Kidney (tissue), 14 donors: ENCODE results near the gene ITPR2. TPM values are rescaled to one million over a fixed set of nuclear protein-coding genes. Genes with fewer than 3 reads are reported as not detected.

Source experiments
- DNase-seq, 5 donors: peaks; one replicate each; pipeline ENCODE4 v3.0.0-alpha.2; 2013 to 2020
- FAIRE-seq: peaks from 2 replicates; lab custom pipeline; 2012; peaks lifted over from hg19 to GRCh38; lab: Jason Lieb, UNC
- H3K27ac ChIP-seq, 2 donors: one replicate each; pipeline ENCODE4 v1.7.0; 2013; ENCODE audit warnings: low read depth in 2 of 2, low read length in 2 of 2, inconsistent platforms in 1 of 2
- H3K27me3 ChIP-seq: one replicate; pipeline ENCODE4 v1.7.1; 2013; ENCODE audit warnings: low read length, inconsistent platforms; ENCODE audit not compliant: control insufficient read depth, insufficient read depth
- H3K36me3 ChIP-seq, 3 donors: one replicate each; pipeline versions ENCODE4 v1.7.0 to v1.7.1; 2013; ENCODE audit warnings: low read length in 3 of 3, control low read depth in 1 of 3, inconsistent platforms in 1 of 3; ENCODE audit not compliant: insufficient read depth in 3 of 3, control insufficient read depth in 2 of 3
- H3K4me1 ChIP-seq, 3 donors: one replicate each; pipeline versions ENCODE4 v1.7.0 to v1.7.1; 2013; ENCODE audit warnings: low read length in 3 of 3, inconsistent platforms in 1 of 3, low read depth in 1 of 3; ENCODE audit not compliant: control insufficient read depth in 2 of 3, insufficient read depth in 2 of 3
- H3K4me3 ChIP-seq, 3 donors: one replicate each; pipeline versions ENCODE4 v1.7.0 to v1.8.1; 2013; ENCODE audit warnings: low read length in 3 of 3, control low read depth in 1 of 3, inconsistent platforms in 1 of 3
- H3K9ac ChIP-seq, 3 donors: one replicate each; pipeline versions ENCODE4 v1.7.0 to v1.7.1; 2013; ENCODE audit warnings: low read length in 3 of 3, control low read depth in 1 of 3, inconsistent platforms in 1 of 3
- H3K9me3 ChIP-seq, 3 donors: one replicate each; pipeline versions ENCODE4 v1.7.0 to v1.7.1; 2013; ENCODE audit warnings: low read length in 3 of 3, control low read depth in 1 of 3, inconsistent platforms in 1 of 3; ENCODE audit not compliant: control insufficient read depth in 2 of 3, insufficient read depth in 1 of 3
- intact Hi-C: fragments of 100-400 bp; cut with DNase I; formaldehyde crosslinking; loops from one replicate; pipeline ENCODE4 v1.11.1; 2022
- polyA plus RNA-seq: library from polyadenylated mRNA; stranded (reverse); fragments of 350-450 nt; fragmentation: Illumina TruSeq; extraction: RNeasy Lipid Tissue Mini Kit (QIAGEN cat#74804); gene quantifications from one replicate; pipeline ENCODE4 v1.2.3, GENCODE V29; 2014; ENCODE audit warnings: low read depth, low replicate concordance; ENCODE audit not compliant: insufficient read depth
- total RNA-seq: library from RNA; stranded (reverse); fragmentation: NEBNext Ultra II Directional; extraction: Animal tissue kit (Norgen Biotek cat#: 25700); gene quantifications from one replicate; pipeline ENCODE4 v1.2.1, GENCODE V29; 2021
- TF ChIP-seq, protein P1 (sequence below): IDR thresholded peaks from 3 replicates; pipeline ENCODE4 v1.5.1; 2012; ENCODE audit warnings: mild to moderate bottlenecking, moderate library complexity, borderline replicate concordance; ENCODE audit not compliant: insufficient read depth; ENCODE audit errors: extremely low read depth
- donor health status: control.
- donor health status: control.
- donor health status: control.
- donor health status: control.
- donor health status: control.
- donor health status: DM: yes; HTN: yes; CAD: no.
- donor health status: Normal renal cell carcinoma (clear cell type).

Gene ITPR2
- total and polyA plus RNA-seq, 2 donors from 2014 or later, result 5.7 to 56.9 TPM

DNA sequence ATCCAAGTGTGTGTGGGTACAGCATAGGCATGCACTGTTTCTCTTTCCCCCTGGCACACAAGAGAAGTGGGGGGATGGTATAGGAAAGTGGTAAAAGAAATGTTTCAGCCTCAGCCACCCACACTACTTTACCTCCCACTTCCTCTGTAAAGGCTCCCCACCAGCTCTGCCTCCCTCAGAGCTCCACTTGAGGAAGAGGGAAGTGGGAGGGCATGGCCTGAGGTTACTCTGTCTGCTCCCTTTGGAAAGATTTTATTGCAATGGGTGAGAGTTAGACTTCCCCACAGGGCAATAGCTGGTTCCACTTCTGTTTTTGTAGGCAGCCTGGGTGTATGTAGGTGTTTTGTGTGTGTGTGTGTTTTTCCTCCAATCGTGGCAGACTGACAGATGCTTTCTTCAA lies 492.3 kb downstream of the ITPR2 start:
- TF ChIP-seq, protein P1, sequence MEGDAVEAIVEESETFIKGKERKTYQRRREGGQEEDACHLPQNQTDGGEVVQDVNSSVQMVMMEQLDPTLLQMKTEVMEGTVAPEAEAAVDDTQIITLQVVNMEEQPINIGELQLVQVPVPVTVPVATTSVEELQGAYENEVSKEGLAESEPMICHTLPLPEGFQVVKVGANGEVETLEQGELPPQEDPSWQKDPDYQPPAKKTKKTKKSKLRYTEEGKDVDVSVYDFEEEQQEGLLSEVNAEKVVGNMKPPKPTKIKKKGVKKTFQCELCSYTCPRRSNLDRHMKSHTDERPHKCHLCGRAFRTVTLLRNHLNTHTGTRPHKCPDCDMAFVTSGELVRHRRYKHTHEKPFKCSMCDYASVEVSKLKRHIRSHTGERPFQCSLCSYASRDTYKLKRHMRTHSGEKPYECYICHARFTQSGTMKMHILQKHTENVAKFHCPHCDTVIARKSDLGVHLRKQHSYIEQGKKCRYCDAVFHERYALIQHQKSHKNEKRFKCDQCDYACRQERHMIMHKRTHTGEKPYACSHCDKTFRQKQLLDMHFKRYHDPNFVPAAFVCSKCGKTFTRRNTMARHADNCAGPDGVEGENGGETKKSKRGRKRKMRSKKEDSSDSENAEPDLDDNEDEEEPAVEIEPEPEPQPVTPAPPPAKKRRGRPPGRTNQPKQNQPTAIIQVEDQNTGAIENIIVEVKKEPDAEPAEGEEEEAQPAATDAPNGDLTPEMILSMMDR, result no peak
- no peak for FAIRE-seq

DNA sequence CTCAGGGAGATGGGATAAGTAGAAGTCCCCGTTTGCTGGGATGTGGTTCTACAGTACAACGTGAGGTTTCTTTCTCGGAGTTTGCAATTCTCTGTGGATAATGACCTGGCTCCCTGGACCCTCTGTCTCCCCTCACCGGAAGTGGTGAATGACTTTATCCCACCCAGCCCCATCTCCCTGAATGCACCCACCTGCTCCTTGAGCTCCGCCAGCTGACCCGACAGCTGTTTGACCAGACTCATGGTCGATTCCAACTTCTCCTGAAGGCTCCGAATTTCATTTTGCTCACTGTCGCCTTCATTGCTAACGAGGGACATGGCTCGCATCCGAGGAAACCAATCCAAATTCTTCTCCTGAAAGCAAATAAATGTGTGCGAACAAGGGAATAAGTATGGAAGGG lies 493.0 kb downstream of the ITPR2 start:
- no peaks in the 10 kb centered on the region for H3K9me3 ChIP-seq
- H3K27ac ChIP-seq, result no peak overlapping the region
- peaks cover 0 to 10% (median 0%) of the 10 kb centered on the region in 3 donors for H3K36me3 ChIP-seq
- no peaks in the 10 kb centered on the region for H3K4me1 ChIP-seq
- TF ChIP-seq, protein P1, result no peak
- intact Hi-C loops, result no loop called here
- FAIRE-seq (no peak), DNase-seq (no peak)
- H3K27me3 ChIP-seq, result no peaks in the 10 kb centered on the region
- no peak overlapping the region for H3K9ac ChIP-seq
- H3K4me3 ChIP-seq, result no peak overlapping the region

More for the DNA sequence above, 492.3 kb downstream of the ITPR2 start:
- Histone ChIP-seq H3K27ac (no peak overlapping the region), H3K9ac (no peak overlapping the region), H3K4me3 (no peak overlapping the region), H3K9me3 (no peaks in the 10 kb centered on the region), H3K4me1 (no peaks in the 10 kb centered on the region), H3K27me3 (no peaks in the 10 kb centered on the region), H3K36me3 (peaks cover 0 to 10% (median 0%) of the 10 kb centered on the region in 3 donors)
- intact Hi-C loops, result no loop called here
- peak in 1 of 5 donors; percentile 17 for DNase-seq

DNA sequence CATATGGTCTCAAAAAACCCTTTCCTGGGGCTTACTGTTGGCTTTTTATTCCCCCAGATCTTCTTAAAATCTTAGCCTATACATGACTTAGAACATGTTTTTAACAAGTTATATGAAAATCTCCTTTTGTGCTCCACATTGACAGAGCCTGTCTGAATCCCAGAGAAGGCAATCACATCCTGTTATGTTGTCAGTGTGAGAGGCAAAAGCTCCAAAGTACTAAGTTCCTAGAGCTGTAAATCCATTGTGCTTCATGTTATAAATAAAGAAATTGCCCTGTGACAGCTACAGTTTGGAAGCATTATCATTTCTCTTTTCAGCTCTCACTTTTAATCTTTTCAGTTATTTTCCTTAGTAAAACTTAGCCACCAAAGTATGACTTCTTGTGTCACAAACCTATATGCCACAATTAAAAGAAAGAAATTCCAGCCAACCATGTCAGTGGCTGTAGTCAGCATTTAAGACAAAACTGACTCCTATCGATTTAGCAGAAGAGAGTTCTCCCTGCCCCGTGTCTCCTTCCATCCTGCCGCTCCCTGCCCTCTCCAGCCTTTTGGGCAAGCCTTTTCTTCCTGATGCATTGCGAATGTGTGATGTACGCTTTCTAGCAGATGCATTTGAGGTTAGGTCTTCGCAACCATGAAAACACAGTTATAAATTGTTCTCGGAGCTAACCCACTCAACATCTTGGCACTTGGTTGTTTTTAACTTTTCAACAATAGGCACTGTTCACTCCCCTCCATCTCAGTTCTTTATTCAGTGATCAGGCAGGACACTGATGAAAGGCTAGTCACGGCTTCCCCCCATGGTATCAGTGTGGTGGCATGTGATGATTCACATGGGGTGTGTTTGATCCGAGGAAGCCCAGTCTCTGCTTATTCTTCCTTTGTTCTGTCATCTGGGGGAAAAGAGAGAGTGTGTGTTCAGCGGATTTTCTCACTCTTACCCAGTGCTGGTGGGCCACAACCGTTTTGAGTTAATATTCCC lies 494.1 kb downstream of the ITPR2 start:
- H3K9me3 ChIP-seq, result no peaks in the 10 kb centered on the region
- DNase-seq, result no peak
- TF ChIP-seq, protein P1, result no peak
- H3K9ac ChIP-seq, result no peak overlapping the region
- no peak overlapping the region for H3K27ac ChIP-seq
- no peaks in the 10 kb centered on the region for H3K4me1 ChIP-seq
- H3K27me3 ChIP-seq, result no peaks in the 10 kb centered on the region
- intact Hi-C loops, result no loop called here
- peaks cover 0 to 10% (median 0%) of the 10 kb centered on the region in 3 donors for H3K36me3 ChIP-seq
- no peak overlapping the region for H3K4me3 ChIP-seq
- FAIRE-seq, result no peak
